Osteoblast (primary cell): Measurements from ENCODE around the gene SYT13. TPM values are rescaled to one million over a fixed set of nuclear protein-coding genes. Genes with fewer than 3 reads are reported as not detected.

Experiments used
- DNase-seq: peaks from one replicate; pipeline ENCODE4 v3.0.0; 2011; ENCODE audit warnings: low spot score, mixed read lengths; ENCODE audit not compliant: insufficient read length; ENCODE audit errors: missing footprints
- H2AFZ ChIP-seq: 2 replicates; pipeline ENCODE4 v1.6.0; 2011; ENCODE audit warnings: mild to moderate bottlenecking, low read length
- H3K27ac ChIP-seq: 2 replicates; pipeline ENCODE4 v1.5.1; 2011; ENCODE audit warnings: mild to moderate bottlenecking, low read depth, low read length, moderate library complexity
- H3K27me3 ChIP-seq: 2 replicates; pipeline ENCODE4 v1.6.0; 2012; ENCODE audit warnings: mild to moderate bottlenecking, control low read depth, inconsistent platforms, low read length, moderate library complexity; ENCODE audit not compliant: insufficient read depth
- H3K36me3 ChIP-seq: 2 replicates; pipeline ENCODE4 v1.5.1; 2011; ENCODE audit warnings: mild to moderate bottlenecking, low read length, control low read depth, moderate library complexity; ENCODE audit not compliant: insufficient read depth
- H3K4me1 ChIP-seq: 2 replicates; pipeline ENCODE4 v1.5.1; 2011; ENCODE audit warnings: mild to moderate bottlenecking, low read length, control low read depth, moderate library complexity; ENCODE audit not compliant: insufficient read depth
- H3K4me2 ChIP-seq: 2 replicates; pipeline ENCODE4 v1.6.0; 2011; ENCODE audit warnings: mild to moderate bottlenecking, low read length; ENCODE audit not compliant: insufficient read depth
- H3K4me3 ChIP-seq: fragments of 200-600 bp; sonication (generic); 3 replicates; pipeline ENCODE4 v1.5.1; 2012; ENCODE audit warnings: mild to moderate bottlenecking, low read length, inconsistent platforms; ENCODE audit not compliant: insufficient read depth
- H3K79me2 ChIP-seq: 2 replicates; pipeline ENCODE4 v1.6.0; 2012; ENCODE audit warnings: mild to moderate bottlenecking, low read length, control low read depth, inconsistent platforms; ENCODE audit not compliant: insufficient read depth
- H3K9me3 ChIP-seq: 2 replicates; pipeline ENCODE4 v1.5.1; 2011; ENCODE audit warnings: low read depth, low read length, control low read depth
- H4K20me1 ChIP-seq: 2 replicates; pipeline ENCODE4 v1.6.0; 2012; ENCODE audit warnings: mild to moderate bottlenecking, low read length, control low read depth; ENCODE audit not compliant: insufficient read depth
- total RNA-seq: library from RNA; depleted of rRNA; stranded (reverse); fragments of >200 nt; gene quantifications from 2 replicates; pipeline ENCODE4 v1.2.3, GENCODE V29; 2012
- TF ChIP-seq, protein P1 (sequence below): IDR thresholded peaks from 2 replicates; pipeline ENCODE4 v1.5.1; 2011; ENCODE audit warnings: mild to moderate bottlenecking, low read depth, low read length, moderate library complexity; ENCODE audit errors: extremely low read depth

SYT13 gene
- total RNA-seq, 1 donor, result under 0.01 TPM

GRCh38 chr11:45313171-45313865 is 27.2 kb upstream of the SYT13 start:
- TF ChIP-seq, protein P1, sequence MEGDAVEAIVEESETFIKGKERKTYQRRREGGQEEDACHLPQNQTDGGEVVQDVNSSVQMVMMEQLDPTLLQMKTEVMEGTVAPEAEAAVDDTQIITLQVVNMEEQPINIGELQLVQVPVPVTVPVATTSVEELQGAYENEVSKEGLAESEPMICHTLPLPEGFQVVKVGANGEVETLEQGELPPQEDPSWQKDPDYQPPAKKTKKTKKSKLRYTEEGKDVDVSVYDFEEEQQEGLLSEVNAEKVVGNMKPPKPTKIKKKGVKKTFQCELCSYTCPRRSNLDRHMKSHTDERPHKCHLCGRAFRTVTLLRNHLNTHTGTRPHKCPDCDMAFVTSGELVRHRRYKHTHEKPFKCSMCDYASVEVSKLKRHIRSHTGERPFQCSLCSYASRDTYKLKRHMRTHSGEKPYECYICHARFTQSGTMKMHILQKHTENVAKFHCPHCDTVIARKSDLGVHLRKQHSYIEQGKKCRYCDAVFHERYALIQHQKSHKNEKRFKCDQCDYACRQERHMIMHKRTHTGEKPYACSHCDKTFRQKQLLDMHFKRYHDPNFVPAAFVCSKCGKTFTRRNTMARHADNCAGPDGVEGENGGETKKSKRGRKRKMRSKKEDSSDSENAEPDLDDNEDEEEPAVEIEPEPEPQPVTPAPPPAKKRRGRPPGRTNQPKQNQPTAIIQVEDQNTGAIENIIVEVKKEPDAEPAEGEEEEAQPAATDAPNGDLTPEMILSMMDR, result no peak
- no peaks in the 10 kb centered on the region for H3K79me2 ChIP-seq
- no peak overlapping the region for H3K4me3 ChIP-seq

GRCh38 chr11:45305874-45306623 is 19.9 kb upstream of the SYT13 start:
- Histone ChIP-seq H4K20me1 (no peaks in the 10 kb centered on the region), H2AFZ (no peak overlapping the region), H3K9me3 (no peaks in the 10 kb centered on the region), H3K27ac (no peak overlapping the region), H3K4me2 (no peak overlapping the region), H3K27me3 (peaks cover 35% of the 10 kb centered on the region), H3K79me2 (no peaks in the 10 kb centered on the region), H3K4me1 (no peaks in the 10 kb centered on the region), H3K4me3 (no peak overlapping the region), H3K36me3 (no peaks in the 10 kb centered on the region)
- no peak for DNase-seq
- TF ChIP-seq, protein P1, result no peak

More at GRCh38 chr11:45313171-45313865, 27.2 kb upstream of the SYT13 start:
- H3K27ac ChIP-seq, result no peak overlapping the region
- no peaks in the 10 kb centered on the region for H3K9me3 ChIP-seq
- peaks cover 36% of the 10 kb centered on the region for H3K27me3 ChIP-seq
- no peak overlapping the region for H2AFZ ChIP-seq
- H3K4me1 ChIP-seq, result no peaks in the 10 kb centered on the region
- no peak overlapping the region for H3K4me2 ChIP-seq
- DNase-seq, result no peak
- no peaks in the 10 kb centered on the region for H4K20me1 ChIP-seq
- H3K36me3 ChIP-seq, result no peaks in the 10 kb centered on the region

GRCh38 chr11:45304992-45305335 is 18.8 kb upstream of the SYT13 start:
- no peak overlapping the region for H3K27ac ChIP-seq
- no peaks in the 10 kb centered on the region for H3K79me2 ChIP-seq
- no peaks in the 10 kb centered on the region for H3K4me1 ChIP-seq
- no peaks in the 10 kb centered on the region for H3K9me3 ChIP-seq
- no peak overlapping the region for H3K4me2 ChIP-seq
- no peak overlapping the region for H2AFZ ChIP-seq
- H4K20me1 ChIP-seq, result no peaks in the 10 kb centered on the region
- no peak for DNase-seq
- TF ChIP-seq, protein P1, result no peak
- H3K4me3 ChIP-seq, result no peak overlapping the region
- peaks cover 35% of the 10 kb centered on the region for H3K27me3 ChIP-seq
- no peaks in the 10 kb centered on the region for H3K36me3 ChIP-seq
